DMS153 treated with DMSO at 0.1 percent for 48 hours (cell line): Measurements from ENCODE around the gene OR14C36.
"Not testable (repeated sequence)": the region's sequence is repeated elsewhere in the genome, so short reads cannot be mapped to it uniquely, and the experiment has no call there.

Source experiments
- DNase-seq: peaks from one replicate; lab custom pipeline; 2025; ENCODE audit not compliant: unreplicated experiment; lab: John Stamatoyannopoulos, UW

OR14C36 gene

GRCh38 chr1:248348475-248348874, at the start of gene OR14C36:
Gene OR14C36 (plus strand): TSS chr1:248348775. CDS start chr1:248348775, 0 bp downstream.
- no peak for DNase-seq

GRCh38 chr1:248303324-248303723, 45.3 kb upstream of the OR14C36 start, which contains the start of gene OR2T12:
Gene OR2T12 (minus strand): TSS chr1:248303424. CDS start chr1:248295578, 7,846 bp downstream.
- no peak for DNase-seq

GRCh38 chr1:248305672-248306071, 42.9 kb upstream of the OR14C36 start:
- not testable (repeated sequence) for DNase-seq

- DNase-seq: no peak
Measured at GRCh38 chr1:248306103-248306502, 42.5 kb upstream of the OR14C36 start.

- DNase-seq: not testable (repeated sequence)
Measured at GRCh38 chr1:248306740-248307139, 41.8 kb upstream of the OR14C36 start.

- no peak for DNase-seq
Measured at GRCh38 chr1:248316796-248317195, 31.8 kb upstream of the OR14C36 start.

- no peak for DNase-seq
Measured at GRCh38 chr1:248324468-248324867, 24.1 kb upstream of the OR14C36 start, which contains the start of gene OR2M7. Gene OR2M7 (minus strand): TSS chr1:248324568. CDS start chr1:248324568, 0 bp downstream.

GRCh38 chr1:248343451-248343850, 5.1 kb upstream of the OR14C36 start:
- DNase-seq: no peak

- DNase-seq: no peak
Measured at GRCh38 chr1:248359415-248359814, 10.8 kb downstream of the OR14C36 start.

- DNase-seq: no peak
Measured at GRCh38 chr1:248361121-248361715, 12.6 kb downstream of the OR14C36 start, which contains the start of gene OR2T4. Gene OR2T4 (plus strand): TSS chr1:248361665. CDS start chr1:248361665, 0 bp downstream.

GRCh38 chr1:248366609-248367008, 18.0 kb downstream of the OR14C36 start:
- no peak for DNase-seq

- no peak for DNase-seq
Measured at GRCh38 chr1:248372394-248372793, 23.8 kb downstream of the OR14C36 start.

GRCh38 chr1:248373761-248374160, 25.2 kb downstream of the OR14C36 start:
- DNase-seq: no peak

GRCh38 chr1:248375446-248375845, 26.9 kb downstream of the OR14C36 start, which contains the start of gene OR2T6:
Gene OR2T6 (plus strand): TSS chr1:248375746. CDS start chr1:248387609, 11,863 bp downstream.
- DNase-seq: no peak

- no peak for DNase-seq
Measured at GRCh38 chr1:248376916-248377315, 28.3 kb downstream of the OR14C36 start.

GRCh38 chr1:248380854-248381253, 32.3 kb downstream of the OR14C36 start:
- DNase-seq: no peak

- DNase-seq: no peak
Measured at GRCh38 chr1:248388426-248388825, 39.9 kb downstream of the OR14C36 start.

GRCh38 chr1:248393050-248393449, 44.5 kb downstream of the OR14C36 start:
- no peak for DNase-seq
